Effector CD8-positive, alpha-beta T cell (primary cell): ENCODE results near the gene EGFL6.

Source experiments
- DNase-seq: peaks from one replicate; lab custom pipeline; 2025; lab: John Stamatoyannopoulos, UW
- total RNA-seq, 4 experiments: gene quantifications; one replicate each; lab custom pipeline; 2026; lab: John Stamatoyannopoulos, UW

EGFL6 gene
- 0 to 2.4 (median 0.14) reads per million in 4 experiments for total RNA-seq

- no peak for DNase-seq
Measured at GRCh38 chrX:13569479-13570260, at the start of gene EGFL6. Gene EGFL6, plus strand, starts transcription at chrX:13569601. Its CDS starts 261 bp downstream, at chrX:13569862.

GRCh38 chrX:13520351-13520750 lies 49.0 kb upstream of the EGFL6 start:
- DNase-seq: no peak

GRCh38 chrX:13520936-13521335 lies 48.5 kb upstream of the EGFL6 start:
- DNase-seq: no peak

GRCh38 chrX:13522811-13523210 lies 46.6 kb upstream of the EGFL6 start:
- no peak for DNase-seq

- DNase-seq: no peak
Measured at GRCh38 chrX:13533726-13534125, 35.7 kb upstream of the EGFL6 start.

GRCh38 chrX:13535376-13536165 lies 33.8 kb upstream of the EGFL6 start:
- DNase-seq: no peak

GRCh38 chrX:13536551-13536950 lies 32.9 kb upstream of the EGFL6 start:
- no peak for DNase-seq

GRCh38 chrX:13538414-13538813 lies 31.0 kb upstream of the EGFL6 start:
- DNase-seq: no peak

GRCh38 chrX:13540602-13541001 lies 28.8 kb upstream of the EGFL6 start:
- DNase-seq: no peak

- DNase-seq: no peak
Measured at GRCh38 chrX:13545726-13546125, 23.7 kb upstream of the EGFL6 start.

- no peak for DNase-seq
Measured at GRCh38 chrX:13547671-13548070, 21.7 kb upstream of the EGFL6 start.

GRCh38 chrX:13550346-13550745 lies 19.1 kb upstream of the EGFL6 start:
- DNase-seq: no peak

- no peak for DNase-seq
Measured at GRCh38 chrX:13551610-13552009, 17.8 kb upstream of the EGFL6 start.

GRCh38 chrX:13552892-13553291 lies 16.5 kb upstream of the EGFL6 start:
- DNase-seq: no peak

GRCh38 chrX:13565511-13565910 lies 3.9 kb upstream of the EGFL6 start:
- DNase-seq: no peak

GRCh38 chrX:13570261-13570605 lies 832 bp downstream of the EGFL6 start:
- no peak for DNase-seq

GRCh38 chrX:13571136-13571535 lies 1.7 kb downstream of the EGFL6 start:
- DNase-seq: no peak

GRCh38 chrX:13574600-13574999 lies 5.2 kb downstream of the EGFL6 start:
- no peak for DNase-seq

GRCh38 chrX:13579661-13580060 lies 10.3 kb downstream of the EGFL6 start:
- no peak for DNase-seq

- DNase-seq: no peak
Measured at GRCh38 chrX:13581554-13581953, 12.2 kb downstream of the EGFL6 start.

- DNase-seq: no peak
Measured at GRCh38 chrX:13587786-13588477, 18.5 kb downstream of the EGFL6 start.

- DNase-seq: no peak
Measured at GRCh38 chrX:13590207-13590606, 20.8 kb downstream of the EGFL6 start.

- DNase-seq: no peak
Measured at GRCh38 chrX:13590914-13591313, 21.5 kb downstream of the EGFL6 start.
